ENCODE measurements around the gene ABCA6.
"Not testable (repeated sequence)": the region's sequence is repeated elsewhere in the genome, so short reads cannot be mapped to it uniquely, and the experiment has no call there.

The ABCA6 gene

DNA sequence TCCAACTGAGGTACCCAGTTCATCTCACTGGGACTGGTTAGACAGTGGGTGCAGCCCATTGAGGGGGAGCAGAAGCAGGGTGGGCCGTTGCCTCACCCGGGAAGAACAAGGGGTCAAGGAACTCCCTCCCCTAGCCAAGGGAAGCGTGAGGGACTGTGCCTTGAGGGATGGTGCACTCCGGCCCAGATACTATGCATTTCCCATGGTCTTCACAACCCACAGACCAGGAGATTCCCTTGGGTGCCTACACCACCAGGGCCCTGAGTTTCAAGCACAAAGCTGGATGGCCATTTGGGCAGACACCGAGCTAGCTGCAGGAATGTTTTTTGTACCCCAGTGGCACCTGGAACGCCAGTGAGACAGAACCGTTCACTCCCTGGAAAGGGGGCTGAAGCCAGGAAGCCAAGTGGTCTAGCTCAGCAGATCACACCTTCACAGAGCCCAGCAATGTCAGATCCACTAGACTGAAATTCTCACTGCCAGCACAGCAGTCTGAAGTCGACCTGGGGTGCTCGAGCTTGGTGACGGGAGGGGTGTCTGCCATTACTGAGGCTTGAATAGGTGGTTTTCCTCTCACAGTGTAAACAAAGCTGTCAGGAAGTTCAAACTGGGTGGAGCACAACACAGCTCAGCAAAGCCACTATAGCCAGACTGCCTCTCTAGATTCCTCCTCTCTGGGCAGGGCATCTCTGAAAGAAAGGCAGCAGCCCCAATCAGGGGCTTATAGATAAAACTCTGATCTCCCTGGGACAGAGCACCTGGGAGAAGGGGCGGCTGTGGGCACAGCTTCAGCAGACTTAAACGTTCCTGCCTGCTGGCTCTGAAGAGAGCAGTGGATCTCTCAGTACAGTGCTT lies 71.1 kb downstream of the ABCA6 start:
- FAIRE-seq = not testable (repeated sequence)

DNA sequence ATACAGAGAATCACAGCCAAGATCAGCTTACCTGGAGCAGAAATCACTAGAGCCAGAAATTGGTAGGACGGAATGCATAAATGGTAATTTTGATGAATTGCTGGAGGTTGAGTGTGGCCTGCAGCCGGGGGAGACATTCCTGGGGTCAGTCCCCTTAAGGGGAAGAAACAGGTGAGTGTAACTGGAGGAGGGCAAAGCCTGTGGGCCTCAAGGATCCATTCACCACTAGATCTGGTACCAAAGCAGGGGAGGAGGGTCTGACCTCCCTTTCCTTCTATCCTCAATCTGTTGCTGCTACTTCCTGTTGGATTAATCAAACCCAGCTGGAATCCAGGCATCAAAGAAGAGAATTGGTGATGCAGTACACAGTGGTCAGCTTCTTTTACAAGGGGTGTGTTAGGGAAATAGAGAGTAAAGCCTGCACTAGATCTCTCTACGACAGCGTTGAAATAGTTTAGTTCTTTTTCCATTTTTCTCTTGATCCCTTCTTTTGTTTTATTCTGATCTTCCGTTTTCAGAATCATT lies 72.4 kb downstream of the ABCA6 start:
- FAIRE-seq = no peak

DNA sequence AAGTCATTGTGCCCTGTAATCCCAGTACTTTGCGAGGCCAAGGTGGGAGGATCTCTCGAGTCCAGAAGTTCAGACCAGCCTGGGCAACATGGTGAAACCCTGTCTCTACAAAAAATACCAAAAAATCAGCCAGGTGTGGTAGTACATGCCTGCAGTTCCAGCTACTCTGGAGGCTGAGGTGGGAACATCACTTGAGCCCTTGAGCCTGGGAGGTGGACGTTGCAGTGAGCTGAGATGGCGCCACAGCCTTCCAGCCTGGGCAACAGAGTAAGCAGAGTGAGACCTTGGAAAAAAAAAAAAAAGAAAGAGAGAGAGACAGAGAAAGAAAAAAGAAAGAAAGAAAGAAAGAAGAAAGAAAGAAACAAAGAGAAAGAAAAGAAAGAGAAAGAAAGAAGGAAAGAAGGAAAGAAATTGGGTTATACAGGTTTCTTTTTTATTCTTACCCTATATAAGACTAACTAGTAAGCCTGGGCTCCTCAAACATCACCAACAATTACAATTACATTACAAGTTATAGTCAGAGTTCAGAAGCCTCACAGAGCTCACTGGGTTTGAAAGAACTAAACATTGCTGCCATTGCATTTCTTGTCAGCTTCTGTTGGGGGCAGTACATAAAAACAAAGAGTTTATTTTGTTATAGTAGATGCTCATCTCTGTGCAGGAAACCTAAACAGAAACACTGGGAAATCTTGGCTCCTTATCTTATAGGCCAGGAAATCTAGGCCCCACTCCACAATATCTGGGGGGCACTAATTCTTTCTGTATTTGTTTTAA lies 74.2 kb downstream of the ABCA6 start:
- FAIRE-seq = no peak

DNA sequence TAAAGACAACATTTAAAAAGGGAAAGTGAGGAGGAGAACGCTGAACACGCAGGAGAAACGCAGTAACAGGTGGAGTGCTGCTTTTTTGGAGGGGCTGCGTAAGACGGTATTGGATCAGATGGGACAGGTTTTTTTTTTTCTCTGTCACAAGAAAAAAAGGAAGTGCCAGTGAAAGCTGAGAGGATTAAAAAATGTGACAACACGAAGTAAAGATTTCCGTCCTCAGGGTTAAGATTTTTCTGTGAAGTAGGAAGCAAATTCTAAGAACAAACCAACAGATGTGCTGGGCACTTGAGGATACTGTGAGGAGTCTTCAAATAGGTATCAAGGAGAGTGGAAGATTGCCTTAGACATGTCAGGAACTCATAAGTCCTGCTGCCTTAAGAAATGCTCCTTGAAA lies 75.2 kb downstream of the ABCA6 start:
- FAIRE-seq = no peak

DNA sequence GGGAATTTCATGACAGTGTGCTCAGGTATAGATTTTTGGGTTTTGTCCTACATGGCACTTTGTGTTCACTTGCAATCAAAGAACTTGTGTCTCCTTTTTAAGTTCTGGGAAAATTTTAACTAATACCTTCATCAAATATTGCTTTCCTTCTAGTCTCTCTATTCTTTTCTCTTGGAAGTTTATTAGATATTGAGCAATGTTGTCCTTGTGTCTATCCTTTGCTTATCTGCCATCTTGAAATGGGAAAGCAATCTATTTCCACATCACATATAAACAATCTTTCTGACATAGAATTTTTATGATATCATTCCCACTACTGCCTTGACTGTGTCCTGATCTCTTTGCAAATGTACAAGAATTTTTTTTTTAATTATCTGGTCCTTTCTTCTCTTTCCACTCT lies 76.6 kb downstream of the ABCA6 start:
- FAIRE-seq = no peak

DNA sequence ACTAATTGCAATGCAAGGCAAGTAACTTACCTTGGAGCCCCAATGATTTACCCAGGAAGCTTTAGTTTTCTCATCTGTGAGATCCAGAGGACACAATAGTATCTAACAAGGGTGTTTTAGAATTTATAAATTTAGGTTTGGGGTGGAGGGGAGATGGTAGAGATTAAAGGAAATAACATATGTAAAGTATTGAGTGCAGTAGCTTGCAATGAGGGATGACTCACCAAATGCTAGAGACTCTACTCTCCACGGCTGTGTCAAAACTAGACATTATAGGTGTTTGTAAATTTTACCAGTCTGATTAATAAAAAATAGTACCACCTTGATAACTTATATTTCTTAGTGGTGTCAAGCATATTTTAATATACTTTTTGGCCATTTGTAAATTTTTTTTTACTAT lies 77.2 kb downstream of the ABCA6 start:
- FAIRE-seq = no peak

DNA sequence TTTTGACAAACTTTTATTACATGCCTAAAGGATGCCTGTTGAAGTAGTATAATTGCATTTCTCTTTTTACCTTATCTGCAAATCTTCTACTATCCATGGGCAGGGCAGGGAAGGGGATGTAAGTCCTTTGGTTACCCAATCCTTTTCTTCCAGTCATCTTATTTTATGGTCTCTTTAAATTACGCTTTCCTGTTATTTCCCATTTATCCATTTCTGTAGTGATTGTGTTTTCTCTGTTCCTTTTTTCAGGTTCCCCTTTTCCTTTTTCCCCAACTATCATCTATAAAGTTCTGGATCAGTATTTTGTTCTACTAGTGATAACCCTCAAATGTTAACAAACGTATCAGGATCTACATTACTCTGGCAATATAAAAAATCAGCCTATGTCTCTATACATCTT lies 77.7 kb downstream of the ABCA6 start:
- FAIRE-seq = no peak

DNA sequence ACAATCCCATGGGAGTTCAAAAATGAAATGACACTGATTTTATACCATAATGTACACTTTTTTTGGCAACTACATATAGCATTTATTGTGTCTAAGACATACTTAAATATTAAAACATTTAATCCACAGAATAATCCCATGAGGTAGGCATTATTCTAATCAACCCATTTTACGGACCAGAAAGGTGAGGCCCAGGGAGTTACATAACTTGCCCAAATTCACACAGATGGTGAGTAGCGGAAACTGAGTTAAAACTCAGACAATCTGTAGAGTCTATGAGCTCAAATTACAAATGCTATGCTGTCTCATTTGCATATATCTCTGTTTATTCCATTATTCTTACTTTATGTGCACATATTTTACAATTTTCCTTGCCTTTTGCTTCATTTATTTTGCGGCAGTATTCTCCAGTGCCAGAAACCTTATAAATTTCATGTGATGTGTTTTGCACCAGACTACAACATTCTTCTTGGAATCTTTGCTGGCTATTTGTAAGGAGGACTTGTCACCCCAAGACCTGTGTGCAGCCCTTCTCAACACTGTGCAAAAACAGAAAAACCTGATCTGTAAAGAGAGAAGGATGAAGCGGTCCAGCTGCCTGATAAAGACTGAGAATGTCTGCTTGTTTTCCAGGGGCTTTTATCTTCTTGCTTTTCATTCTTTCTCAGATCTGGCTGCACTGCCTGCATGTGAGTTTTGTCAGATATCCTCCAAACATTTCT lies 78.7 kb downstream of the ABCA6 start:
- no peak for FAIRE-seq

DNA sequence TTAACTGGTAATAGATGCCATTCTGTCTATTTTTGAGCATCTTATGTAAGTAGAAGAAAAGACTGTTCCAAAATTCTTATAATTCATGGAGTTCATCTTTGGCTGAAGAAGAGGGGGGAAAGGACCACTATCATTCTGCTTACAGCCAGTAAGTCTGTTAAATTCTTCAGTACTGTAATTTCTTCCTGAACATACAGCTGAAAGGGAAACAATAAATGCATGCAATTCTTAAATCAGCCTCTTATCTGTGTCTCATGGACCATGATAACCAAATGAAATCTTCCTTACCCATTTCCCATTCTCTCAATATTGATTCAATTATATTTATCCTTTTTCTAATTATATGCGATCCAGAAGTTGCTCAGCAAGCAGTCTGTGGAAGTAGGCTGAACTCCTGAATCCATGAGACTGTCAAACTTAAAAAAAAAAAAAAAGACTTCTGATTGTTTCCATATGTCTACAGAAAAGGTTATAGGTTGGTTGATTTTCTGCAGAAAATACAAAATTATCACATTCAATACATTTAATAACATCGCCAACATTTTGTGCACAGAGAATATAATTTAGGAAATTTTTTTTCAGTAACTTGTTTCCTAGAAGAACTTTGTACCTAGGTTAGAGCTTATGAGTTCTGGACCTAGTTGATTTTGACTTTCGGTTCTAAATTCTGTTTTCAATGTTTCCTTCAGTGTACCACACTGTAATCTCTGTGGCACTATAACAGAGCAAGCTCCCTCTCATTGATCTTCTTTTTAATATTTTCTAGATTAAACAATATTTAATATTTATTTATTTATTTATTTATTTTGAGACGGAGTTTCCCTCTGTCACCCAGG lies 79.8 kb downstream of the ABCA6 start:
- FAIRE-seq = no peak

DNA sequence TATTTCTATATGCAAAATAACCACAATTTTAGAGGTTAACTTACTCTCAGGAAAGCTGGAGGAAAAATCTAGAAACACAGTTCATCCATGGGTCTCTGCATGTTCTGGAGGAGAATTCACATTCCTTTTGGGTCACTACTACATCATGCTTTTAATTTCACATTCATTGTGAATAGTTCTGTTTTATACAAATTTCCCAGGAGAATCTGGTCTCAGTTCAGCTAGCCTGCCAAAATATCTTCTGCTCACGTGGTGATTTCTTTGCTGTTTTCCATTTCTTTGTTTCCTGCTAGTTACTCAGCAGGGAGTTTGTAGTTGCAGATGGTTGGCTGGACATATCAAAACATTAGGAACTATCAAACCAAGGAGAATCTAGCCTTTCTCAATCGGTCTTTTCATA lies 80.9 kb downstream of the ABCA6 start, which contains the start of gene ABCA9:
Gene ABCA9 (minus strand): TSS at position 106 of the 400 bp plus-strand sequence. CDS start 9,801 bp downstream, outside the sequence.
- no peak for FAIRE-seq

DNA sequence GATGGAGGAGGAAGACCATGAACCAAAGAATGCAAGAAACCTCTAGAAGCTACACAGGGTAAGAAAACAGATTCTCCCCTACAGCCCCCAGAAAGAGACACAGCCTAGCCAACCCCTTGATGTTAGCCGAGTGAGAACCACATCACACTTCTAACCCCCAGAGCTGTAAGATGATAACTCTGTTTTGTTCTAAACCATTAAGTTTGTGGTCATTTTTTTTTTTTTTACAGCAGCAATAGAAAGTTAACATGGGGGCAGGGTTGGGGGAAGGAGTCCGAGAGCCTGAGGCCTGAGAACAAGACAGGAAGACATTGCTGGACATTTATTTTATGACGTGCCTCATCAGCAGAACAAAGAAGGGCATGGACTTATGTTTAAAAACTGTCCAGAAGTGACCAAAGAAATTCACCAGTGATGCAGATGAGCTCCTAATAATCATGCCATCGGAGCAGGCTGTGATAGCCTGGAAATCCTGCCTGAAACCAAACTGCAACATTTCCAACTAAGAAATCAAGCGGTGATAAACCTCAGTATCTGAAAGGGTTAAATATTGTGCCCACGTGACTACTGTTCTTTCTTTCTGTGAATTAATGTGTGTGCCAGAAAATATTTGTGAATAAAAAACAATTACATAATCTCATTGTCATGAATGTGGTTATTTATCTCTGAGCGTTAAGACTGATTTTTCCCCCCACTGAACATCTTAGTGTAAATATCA lies 82.1 kb downstream of the ABCA6 start:
- no peak for FAIRE-seq

DNA sequence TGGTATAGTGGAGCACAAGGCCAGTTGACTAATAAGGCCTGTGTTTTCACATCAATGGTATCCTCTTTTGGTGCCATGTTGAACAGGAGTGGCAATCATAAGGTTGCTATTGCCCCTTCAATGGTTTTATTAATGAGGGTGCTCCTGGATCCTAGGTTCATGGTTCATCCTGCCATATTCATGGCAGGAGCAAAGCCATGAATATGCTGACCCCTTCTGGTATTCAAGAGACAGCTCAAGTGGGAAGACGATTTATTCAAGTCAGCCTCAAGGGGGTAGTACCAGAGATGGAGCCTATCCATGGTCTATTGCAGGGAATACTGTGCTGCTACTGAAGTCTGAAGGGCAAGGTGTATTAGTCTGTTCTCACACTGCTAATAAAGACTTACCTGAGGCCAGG lies 83.5 kb downstream of the ABCA6 start:
- FAIRE-seq = no peak

DNA sequence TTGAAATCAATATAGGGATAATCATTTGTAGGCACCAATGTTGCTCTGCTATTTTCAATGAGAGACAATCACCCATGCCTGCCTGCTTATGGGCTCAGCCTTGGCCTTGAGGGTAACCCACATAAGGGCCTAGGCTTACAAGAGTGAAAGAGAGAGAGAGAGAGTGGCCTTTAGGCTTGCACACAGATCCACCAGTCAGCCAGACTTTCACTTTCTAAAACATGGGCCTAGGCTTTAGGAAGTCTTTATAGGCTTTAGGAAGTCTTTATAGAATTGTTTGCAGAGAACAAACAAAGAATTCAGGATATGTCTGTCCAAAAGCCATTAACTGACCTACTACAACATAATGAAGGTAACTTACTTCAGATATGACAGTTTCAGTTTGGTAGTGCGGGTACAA lies 84.4 kb downstream of the ABCA6 start:
- FAIRE-seq = no peak

DNA sequence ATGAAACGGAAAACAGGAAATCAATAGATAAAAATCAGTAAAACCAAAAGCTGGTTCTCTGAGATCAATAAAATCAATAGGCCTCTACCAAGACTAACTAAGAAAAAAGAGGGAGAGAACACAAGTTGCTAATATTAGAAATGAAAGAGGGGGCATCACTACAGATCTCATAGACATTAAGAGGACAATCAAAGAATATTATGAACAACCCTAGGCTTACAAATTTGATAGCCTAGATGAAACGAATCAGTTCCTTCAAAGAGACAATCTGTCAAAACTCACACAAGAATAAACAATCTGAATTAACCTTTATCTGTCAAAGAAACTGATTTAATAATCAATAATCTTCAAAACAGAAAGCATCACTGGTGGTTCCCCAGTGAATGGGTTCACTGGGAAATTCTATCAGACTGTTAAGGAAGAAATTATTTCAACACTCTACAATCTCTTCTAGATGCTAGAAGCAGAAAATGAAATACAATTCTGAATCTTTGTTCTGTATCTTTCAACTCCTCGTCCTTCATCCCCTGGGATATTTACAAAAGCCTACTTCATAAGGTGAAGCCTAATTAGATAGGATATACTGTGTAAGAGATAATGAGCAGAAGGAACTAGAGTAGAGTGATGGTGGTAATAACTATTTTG lies 85.4 kb downstream of the ABCA6 start:
- no peak for FAIRE-seq

DNA sequence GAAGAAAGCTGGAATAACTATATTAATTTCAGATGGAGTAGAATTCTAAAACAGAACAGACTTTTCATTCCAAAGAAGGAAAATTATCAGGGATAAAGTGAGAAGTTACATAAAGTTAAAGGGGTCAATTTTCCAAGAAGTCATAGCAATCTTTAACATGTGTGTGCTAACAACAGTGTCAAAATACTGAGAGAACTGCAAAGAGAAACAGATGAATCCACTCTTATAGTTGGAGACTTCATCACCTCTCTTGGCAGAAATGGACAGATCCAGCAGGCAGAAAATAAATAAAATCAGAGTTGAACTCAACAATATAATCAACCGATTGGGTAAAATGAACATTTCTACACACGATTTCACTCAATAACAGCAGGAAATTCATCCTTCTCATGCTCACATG lies 86.4 kb downstream of the ABCA6 start:
- no peak for FAIRE-seq

DNA sequence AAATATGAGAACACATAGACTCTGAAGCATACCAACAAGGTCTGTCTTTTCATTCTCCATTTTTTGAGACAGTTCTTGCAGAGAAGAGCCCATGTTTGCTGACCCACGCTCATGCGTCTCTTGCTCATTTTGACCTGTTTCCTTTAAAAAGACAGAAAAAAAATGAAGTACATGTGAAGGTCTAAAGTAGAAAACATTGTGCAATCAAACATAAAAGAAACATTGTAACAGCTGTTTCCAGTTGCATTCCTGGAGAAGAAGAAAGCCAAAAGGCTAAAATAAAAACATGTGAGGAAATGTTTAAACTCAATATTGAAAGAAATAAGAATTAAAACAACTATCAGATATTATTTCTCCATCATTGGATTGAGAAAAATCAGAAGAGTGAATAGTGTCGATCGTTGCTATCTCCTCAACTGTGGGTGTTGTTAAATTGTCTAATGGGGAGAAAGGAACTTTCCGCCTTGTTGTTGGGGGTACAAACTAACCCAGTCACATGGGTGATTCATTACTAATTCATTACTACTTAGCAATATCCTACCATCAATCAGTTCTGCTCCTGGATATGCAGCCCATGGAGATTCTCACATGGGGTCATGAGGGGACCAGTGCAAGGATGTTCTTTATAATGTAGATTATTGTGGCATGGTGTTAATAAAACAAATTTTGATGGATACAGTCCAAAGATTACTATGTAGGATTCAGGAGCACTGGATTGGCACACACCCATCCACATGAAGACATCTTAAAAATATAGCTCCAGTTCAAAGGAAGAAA lies 90.5 kb downstream of the ABCA6 start:
- FAIRE-seq = no peak

DNA sequence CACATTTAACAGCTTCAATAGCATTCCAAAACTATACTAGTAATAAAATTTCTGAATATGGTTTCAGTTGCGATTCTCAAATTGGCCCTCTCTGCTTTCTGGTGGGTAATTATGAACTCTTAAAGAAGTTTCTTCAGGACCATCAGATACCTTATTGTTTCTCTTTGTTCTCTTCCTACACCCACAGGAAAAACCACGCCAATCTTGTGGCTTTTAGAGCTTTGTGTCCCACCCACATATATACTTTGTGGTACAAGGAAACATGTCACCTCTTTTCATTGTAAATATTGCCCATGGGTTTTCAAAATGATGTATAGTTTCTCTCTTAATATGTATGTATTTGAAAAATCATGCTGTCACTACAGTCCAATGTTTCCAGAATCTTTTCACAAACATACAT lies 93.1 kb downstream of the ABCA6 start:
- FAIRE-seq = no peak

DNA sequence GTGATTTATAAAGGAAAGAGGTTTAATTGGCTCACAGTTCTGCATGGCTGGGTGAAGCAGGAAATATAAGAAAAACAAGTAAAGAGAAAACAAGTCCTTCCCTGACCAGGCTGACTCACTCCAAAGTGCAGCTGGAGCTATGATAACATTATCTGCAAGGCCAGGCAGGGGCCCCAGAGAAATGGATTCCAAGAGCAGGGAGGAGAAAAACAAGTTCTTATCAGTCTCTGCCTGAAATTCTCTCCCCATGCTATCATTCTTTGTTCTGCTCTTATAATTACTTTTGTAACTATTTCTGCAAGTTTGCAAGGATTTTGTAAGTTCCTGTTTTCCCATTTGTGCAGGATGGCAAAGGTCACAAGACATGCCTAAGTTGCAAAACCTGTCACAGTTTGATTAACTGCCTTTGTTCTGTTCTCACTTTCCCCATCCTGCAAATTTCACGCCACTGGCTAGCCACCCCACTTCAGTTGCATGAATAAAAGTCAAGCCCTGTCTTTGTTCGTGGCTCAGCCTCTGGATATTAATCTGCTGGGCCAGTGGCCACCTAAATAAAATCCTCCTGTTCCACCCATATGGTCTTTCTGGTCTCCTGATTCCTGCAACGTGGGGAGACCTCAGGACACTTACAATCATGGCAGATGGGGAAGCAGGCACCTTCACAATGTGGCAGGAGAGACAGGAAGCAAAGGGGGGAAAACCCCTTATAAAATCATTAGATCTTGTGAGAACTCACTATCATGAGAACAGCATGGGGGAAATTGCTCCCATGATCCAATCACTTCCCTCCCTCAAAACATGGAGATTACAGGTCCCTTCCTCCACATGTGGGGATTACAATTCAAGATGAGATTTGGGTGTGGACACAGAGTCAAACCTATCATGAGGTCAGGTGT lies 94.1 kb downstream of the ABCA6 start:
- FAIRE-seq = no peak

DNA sequence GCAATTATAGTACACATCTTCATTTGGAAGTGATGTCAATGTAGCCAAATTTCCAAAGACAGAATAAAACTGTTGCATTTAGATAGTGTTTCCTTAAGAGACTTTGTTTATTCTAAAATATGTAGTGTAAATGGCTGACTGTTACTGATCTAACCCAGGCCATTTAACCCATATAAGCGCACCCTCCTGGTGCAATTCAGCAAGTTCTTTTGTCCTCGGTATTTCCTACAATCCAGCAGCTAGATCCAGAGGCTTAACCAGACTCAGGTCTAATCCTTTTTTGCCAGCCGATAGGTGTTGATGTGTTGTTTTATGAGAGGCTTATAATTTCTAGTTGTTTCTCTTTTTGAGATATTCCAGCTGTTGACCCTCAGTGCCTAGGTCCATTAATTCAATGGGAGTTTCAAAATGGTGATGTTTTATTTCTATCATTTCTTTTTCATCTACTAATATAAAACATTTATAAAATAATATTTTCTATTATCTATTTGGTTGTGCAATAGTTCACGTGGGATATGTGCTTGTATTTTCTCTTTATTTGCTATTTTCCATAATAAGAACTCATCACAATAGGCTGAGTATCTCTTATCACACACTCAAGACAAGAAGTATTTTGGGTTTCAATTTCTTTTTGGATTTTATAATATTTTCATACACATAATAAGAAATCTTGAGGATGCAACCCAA lies 95.4 kb downstream of the ABCA6 start:
- no peak for FAIRE-seq
